H9 (cell line): Measurements from ENCODE around the gene ANKH. TPM values are rescaled to one million over a fixed set of nuclear protein-coding genes. Genes with fewer than 3 reads are reported as not detected.
A peak's percentile ranks its signal among the peaks of the same experiment; 100 is the strongest.

Experiments used
- DNase-seq: peaks from one replicate; pipeline ENCODE4 v3.0.0-alpha.2; 2017
- H2AFZ ChIP-seq: one replicate; pipeline ENCODE4 v1.6.1; 2013; ENCODE audit warnings: mild to moderate bottlenecking, low read length, control low read depth, moderate library complexity
- H2AK5ac ChIP-seq: 2 replicates; pipeline ENCODE4 v1.6.1; 2013; ENCODE audit warnings: low read length, control low read depth, mixed read lengths; ENCODE audit not compliant: insufficient read length
- H2BK120ac ChIP-seq: one replicate; pipeline ENCODE4 v1.6.1; 2013; ENCODE audit warnings: low read depth, mild to moderate bottlenecking, low read length, control low read depth, inconsistent platforms; ENCODE audit not compliant: poor library complexity, severe bottlenecking
- H2BK12ac ChIP-seq: 2 replicates; pipeline ENCODE4 v1.6.1; 2013; ENCODE audit warnings: low read length, control low read depth, mixed read lengths, low read depth; ENCODE audit not compliant: insufficient read length
- H2BK15ac ChIP-seq: 2 replicates; pipeline ENCODE4 v1.6.1; 2013; ENCODE audit warnings: low read depth, low read length, control low read depth
- H2BK20ac ChIP-seq: one replicate; pipeline ENCODE4 v1.6.1; 2013; ENCODE audit warnings: low read depth, mild to moderate bottlenecking, low read length, control low read depth, inconsistent platforms; ENCODE audit not compliant: poor library complexity, severe bottlenecking
- H2BK5ac ChIP-seq: 2 replicates; pipeline ENCODE4 v1.6.1; 2013; ENCODE audit warnings: low read length, control low read depth, mixed read lengths; ENCODE audit not compliant: insufficient read length
- H3K14ac ChIP-seq: 2 replicates; pipeline ENCODE4 v1.6.1; 2013; ENCODE audit warnings: low read length, control low read depth; ENCODE audit not compliant: insufficient read depth
- H3K18ac ChIP-seq: 2 replicates; pipeline ENCODE4 v1.6.1; 2013; ENCODE audit warnings: low read depth, mild to moderate bottlenecking, mixed read lengths, low read length, control low read depth; ENCODE audit not compliant: insufficient read length
- H3K23ac ChIP-seq: 2 replicates; pipeline ENCODE4 v1.6.1; 2013; ENCODE audit warnings: low read length, control low read depth, mixed read lengths, low read depth; ENCODE audit not compliant: insufficient read length
- H3K23me2 ChIP-seq: 2 replicates; pipeline ENCODE4 v1.6.1; 2013; ENCODE audit warnings: low read depth, mild to moderate bottlenecking, mixed read lengths, low read length, control low read depth; ENCODE audit not compliant: insufficient read length, poor library complexity, severe bottlenecking
- H3K27ac ChIP-seq: 2 replicates; pipeline ENCODE4 v1.5.1; 2013; ENCODE audit warnings: low read length, control low read depth, mixed read lengths, low read depth; ENCODE audit not compliant: insufficient read length
- H3K27me3 ChIP-seq: 2 replicates; pipeline ENCODE4 v1.6.1; 2013; ENCODE audit warnings: low read length, control low read depth, inconsistent platforms; ENCODE audit not compliant: insufficient read depth
- H3K4ac ChIP-seq: 2 replicates; pipeline ENCODE4 v1.6.1; 2013; ENCODE audit warnings: low read depth, mild to moderate bottlenecking, control low read depth, inconsistent platforms, low read length, moderate library complexity
- H3K4me1 ChIP-seq: 2 replicates; pipeline ENCODE4 v1.6.1; 2013; ENCODE audit warnings: low read length, control low read depth, inconsistent platforms; ENCODE audit not compliant: insufficient read depth
- H3K4me2 ChIP-seq: 2 replicates; pipeline ENCODE4 v1.6.1; 2013; ENCODE audit warnings: low read length, control low read depth, mixed read lengths; ENCODE audit not compliant: insufficient read length, insufficient read depth
- H3K56ac ChIP-seq: 2 replicates; pipeline ENCODE4 v1.6.1; 2013; ENCODE audit warnings: low read depth, mild to moderate bottlenecking, mixed read lengths, low read length, control low read depth; ENCODE audit not compliant: insufficient read length
- H3K79me1 ChIP-seq: 2 replicates; pipeline ENCODE4 v1.6.1; 2013; ENCODE audit warnings: low read depth, mild to moderate bottlenecking, moderate library complexity, low read length, control low read depth, inconsistent platforms; ENCODE audit not compliant: insufficient read depth, poor library complexity, severe bottlenecking
- H3K79me2 ChIP-seq: 2 replicates; pipeline ENCODE4 v1.6.1; 2013; ENCODE audit warnings: low read length, control low read depth, inconsistent platforms; ENCODE audit not compliant: insufficient read depth
- H3K9ac ChIP-seq: 2 replicates; pipeline ENCODE4 v1.6.1; 2013; ENCODE audit warnings: low read length, control low read depth, mixed read lengths; ENCODE audit not compliant: insufficient read length; ENCODE audit errors: extremely low read depth
- H3K9me3 ChIP-seq: one replicate; pipeline ENCODE4 v1.6.1; 2013; ENCODE audit warnings: low read depth, low read length, inconsistent platforms; ENCODE audit not compliant: control insufficient read depth
- H3T11ph ChIP-seq: one replicate; pipeline ENCODE4 v1.6.1; 2013; ENCODE audit warnings: mild to moderate bottlenecking, low read length, control low read depth, inconsistent platforms
- H4K20me1 ChIP-seq: one replicate; pipeline ENCODE4 v1.6.1; 2013; ENCODE audit not compliant: control insufficient read depth, insufficient read length, insufficient read depth
- H4K5ac ChIP-seq: 2 replicates; pipeline ENCODE4 v1.6.1; 2013; ENCODE audit warnings: low read depth, mild to moderate bottlenecking, mixed read lengths, low read length, control low read depth; ENCODE audit not compliant: insufficient read length
- H4K8ac ChIP-seq: replicated peaks from 2 replicates; pipeline ENCODE4 v1.6.1; 2013; ENCODE audit warnings: low read length, control low read depth, mixed read lengths, low read depth; ENCODE audit not compliant: insufficient read length
- H4K91ac ChIP-seq: 2 replicates; pipeline ENCODE4 v1.6.1; 2013; ENCODE audit warnings: low read depth, mild to moderate bottlenecking, moderate library complexity, mixed read lengths, low read length, control low read depth; ENCODE audit not compliant: insufficient read length
- H3K27ac Mint-ChIP-seq, 3 experiments: 2 replicates in 2 of 3; 3 replicates in 1 of 3; pipeline ENCODE4 v1.8.0; 2020 to 2021; ENCODE audit warnings: mixed read lengths in 3 of 3, mild to moderate bottlenecking in 1 of 3, moderate library complexity in 1 of 3
- H3K27me3 Mint-ChIP-seq: 2 replicates; pipeline ENCODE4 v1.8.0; 2021; ENCODE audit warnings: low read depth, mild to moderate bottlenecking, moderate library complexity, mixed read lengths
- H3K36me3 Mint-ChIP-seq, 3 experiments: 2 replicates in 2 of 3; 3 replicates in 1 of 3; pipeline ENCODE4 v1.8.0; 2020 to 2021; ENCODE audit warnings: low read depth in 3 of 3, mixed read lengths in 3 of 3; ENCODE audit not compliant: insufficient read depth in 1 of 3
- H3K4me1 Mint-ChIP-seq, 2 experiments: 2 replicates each; pipeline ENCODE4 v1.8.0; 2020; ENCODE audit warnings: mixed read lengths in 2 of 2
- H3K4me3 Mint-ChIP-seq, 2 experiments: 2 replicates in 1 of 2; 3 replicates in 1 of 2; pipeline ENCODE4 v1.8.0; 2020 to 2021; ENCODE audit warnings: mild to moderate bottlenecking in 2 of 2, mixed read lengths in 2 of 2, moderate library complexity in 1 of 2
- H3K9me3 Mint-ChIP-seq, 2 experiments: 2 replicates in 1 of 2; 3 replicates in 1 of 2; pipeline ENCODE4 v1.8.0; 2020; ENCODE audit warnings: mild to moderate bottlenecking in 2 of 2, mixed read lengths in 2 of 2, moderate library complexity in 1 of 2
- CTCF ChIP-seq: fragments of 200-600 bp; sonication (generic); conservative IDR thresholded peaks from 3 replicates; pipeline ENCODE4 v1.8.0; 2021; ENCODE audit warnings: antibody characterized with exemption, mild to moderate bottlenecking
- WGBS: extraction: QIAGEN DNeasy Blood & Tissue Kit; methylation state at CpG from one replicate; pipeline ENCODE4 v1.1.7; 2013; ENCODE audit warnings: missing lambda C conversion rate, low lambda C conversion rate, mixed read lengths; ENCODE audit not compliant: insufficient read length; ENCODE audit errors: extremely low coverage; 5-methylcytosine and 5-hydroxymethylcytosine counted together
- total RNA-seq: library from RNA; stranded (reverse); gene quantifications from 2 replicates; pipeline ENCODE4 v1.2.1, GENCODE V29; 2021

ANKH gene
- total RNA-seq, 1 experiment from 2014 or later = 9.6 TPM

DNA sequence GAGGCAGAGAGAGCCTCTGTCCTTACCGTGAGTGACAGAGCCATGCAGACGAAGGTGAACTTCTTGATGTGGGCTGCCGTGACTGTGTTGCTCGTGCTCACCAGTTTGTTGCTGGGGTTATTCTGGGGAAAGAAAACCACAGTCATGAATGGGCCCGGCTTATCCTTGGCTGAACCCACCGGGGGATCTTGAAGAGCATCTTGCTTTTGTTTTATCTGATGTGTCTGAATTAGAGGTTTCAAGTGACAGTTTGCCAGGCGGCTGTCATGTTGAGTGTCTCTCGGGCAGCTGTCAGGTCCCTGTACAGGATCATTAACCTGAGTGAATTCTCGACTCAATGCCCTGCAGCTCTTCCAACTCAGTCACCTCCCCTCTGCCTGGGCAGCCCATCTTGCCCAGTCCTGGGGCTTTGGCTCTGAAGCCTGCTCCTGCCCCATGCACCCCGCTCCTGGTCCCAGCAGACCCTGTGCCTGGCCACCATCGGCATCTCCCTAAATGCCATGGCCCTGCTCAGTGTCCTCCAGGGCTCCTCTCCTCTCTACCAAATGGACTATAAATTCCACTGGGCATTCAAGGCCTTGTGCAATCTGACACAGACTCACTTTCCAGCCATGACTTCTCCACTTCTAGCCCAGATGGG lies 129.7 kb downstream of the ANKH start:
- no peak overlapping the region for H2AFZ ChIP-seq
- no peak overlapping the region for H3K4me3 Mint-ChIP-seq
- peak overlapping the region in 1 of 3 experiments; percentile 62; a peak in 3 of 7 replicates for H3K27ac Mint-ChIP-seq
- H3K27ac ChIP-seq = no peak overlapping the region
- H3K36me3 Mint-ChIP-seq = no peaks in the 10 kb centered on the region; a peak in 1 of 7 replicates
- no peak overlapping the region for H3K9ac ChIP-seq
- H4K91ac ChIP-seq = no peak overlapping the region
- no peaks in the 10 kb centered on the region for H3K79me1 ChIP-seq
- H3K79me2 ChIP-seq = no peaks in the 10 kb centered on the region
- no peaks in the 10 kb centered on the region for H3K27me3 ChIP-seq
- H3K56ac ChIP-seq = no peak overlapping the region
- no peak overlapping the region for H2BK15ac ChIP-seq
- H2BK120ac ChIP-seq = no peak overlapping the region
- no peak overlapping the region for H2AK5ac ChIP-seq
- H3K18ac ChIP-seq = no peak overlapping the region
- no CpG with 5 or more reads among the region's 11 CpGs for WGBS
- DNase-seq = no peak
- no peak overlapping the region for H3K14ac ChIP-seq
- no peak overlapping the region for H3K4ac ChIP-seq
- H4K20me1 ChIP-seq = peaks cover 2% of the 10 kb centered on the region
- no peaks in the 10 kb centered on the region for H3K23me2 ChIP-seq
- peaks cover 5% of the 10 kb centered on the region; the same call in 1 of the 2 replicates for H3K4me1 ChIP-seq
- H2BK20ac ChIP-seq = no peak overlapping the region
- no peaks in the 10 kb centered on the region; a peak in 1 of 5 replicates for H3K9me3 Mint-ChIP-seq
- no peak overlapping the region for H3K4me2 ChIP-seq
- no peak overlapping the region for H3K23ac ChIP-seq
- H4K8ac ChIP-seq = no peak overlapping the region
- H3T11ph ChIP-seq = no peak overlapping the region
- H2BK5ac ChIP-seq = no peak overlapping the region
- no peak overlapping the region for H2BK12ac ChIP-seq
- H3K9me3 ChIP-seq = no peaks in the 10 kb centered on the region
- no peak overlapping the region for H4K5ac ChIP-seq
- no peak for TF ChIP-seq CTCF
- no peaks in the 10 kb centered on the region for H3K27me3 Mint-ChIP-seq
- H3K4me1 Mint-ChIP-seq = peaks cover 38 to 39% of the 10 kb centered on the region in 2 experiments
